ENCODE measurements around the gene LCMT1.

DNA sequence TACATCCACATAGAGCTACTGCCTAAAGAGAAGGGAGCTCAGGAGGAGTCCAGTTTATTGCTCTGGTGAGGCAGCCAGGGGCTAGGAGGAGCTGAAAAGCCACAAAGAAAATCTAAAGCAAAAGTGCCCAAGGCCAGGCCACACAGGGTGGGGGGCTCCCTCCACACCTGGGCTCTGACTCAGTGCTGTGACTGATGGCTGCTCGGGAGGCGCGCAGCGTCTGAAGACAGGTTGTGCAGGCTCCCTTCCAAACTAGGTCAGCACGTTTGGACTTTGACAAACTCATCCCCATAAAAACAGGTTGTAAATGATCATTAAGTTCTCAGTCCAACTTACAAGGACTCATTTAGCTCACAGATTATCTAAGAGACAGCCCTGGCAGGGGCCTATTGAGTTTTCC lies 22.2 kb upstream of the LCMT1 start:
- no peak for TF ChIP-seq MAX (IDR thresholded peaks at IDR 0.05)
- no peak for TF ChIP-seq ZNF652 (CRISPR knock-in tag; IDR thresholded peaks at IDR 0.05; ENCODE audit: borderline replicate concordance, low read depth)
- no peak for TF ChIP-seq MLXIP (CRISPR knock-in tag; IDR thresholded peaks at IDR 0.05; ENCODE audit: borderline replicate concordance)
- TF ChIP-seq, protein P1, sequence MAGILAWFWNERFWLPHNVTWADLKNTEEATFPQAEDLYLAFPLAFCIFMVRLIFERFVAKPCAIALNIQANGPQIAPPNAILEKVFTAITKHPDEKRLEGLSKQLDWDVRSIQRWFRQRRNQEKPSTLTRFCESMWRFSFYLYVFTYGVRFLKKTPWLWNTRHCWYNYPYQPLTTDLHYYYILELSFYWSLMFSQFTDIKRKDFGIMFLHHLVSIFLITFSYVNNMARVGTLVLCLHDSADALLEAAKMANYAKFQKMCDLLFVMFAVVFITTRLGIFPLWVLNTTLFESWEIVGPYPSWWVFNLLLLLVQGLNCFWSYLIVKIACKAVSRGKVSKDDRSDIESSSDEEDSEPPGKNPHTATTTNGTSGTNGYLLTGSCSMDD (CRISPR knock-in tag; IDR thresholded peaks at IDR 0.05), result no peak
- TF ChIP-seq ZBTB40 (IDR thresholded peaks at IDR 0.05), result no peak
- no peak for TF ChIP-seq ZBTB40 (CRISPR knock-in tag; IDR thresholded peaks at IDR 0.05)
- no peak for TF ChIP-seq TAF1 (CRISPR knock-in tag; IDR thresholded peaks at IDR 0.05)
- TF ChIP-seq U2AF1 (optimal IDR thresholded peaks at IDR 0.05; ENCODE audit: low read depth, low read length), result no peak
- no peak for TF ChIP-seq NONO (IDR thresholded peaks at IDR 0.05)
- TF ChIP-seq NONO (CRISPR knock-in tag; conservative IDR thresholded peaks at IDR 0.05), result no peak
- no peak for TF ChIP-seq DR1 (CRISPR knock-in tag; IDR thresholded peaks at IDR 0.05)
